ENCODE measurements around the gene SNRNP200.

Gene SNRNP200

GRCh38 chr2:96305091-96305978 lies at the start of gene SNRNP200:
Gene SNRNP200, minus strand, starts transcription at chr2:96305546. Its CDS starts 109 bp downstream, at chr2:96305437.
- peak; percentile 16 for DNase-seq (ENCODE audit: low read depth, low spot score)

GRCh38 chr2:96354492-96354891 lies 49.1 kb upstream of the SNRNP200 start:
- no peak for DNase-seq (ENCODE audit: low read depth, low spot score)

GRCh38 chr2:96353606-96354101 lies 48.3 kb upstream of the SNRNP200 start:
- DNase-seq (ENCODE audit: low read depth, low spot score) = no peak

GRCh38 chr2:96353032-96353561 lies 47.8 kb upstream of the SNRNP200 start:
- peak; percentile 59 for DNase-seq (ENCODE audit: low read depth, low spot score)

GRCh38 chr2:96347395-96347794 lies 42.0 kb upstream of the SNRNP200 start:
- DNase-seq (ENCODE audit: low read depth, low spot score) = no peak

- DNase-seq (ENCODE audit: low read depth, low spot score) = no peak
Measured at GRCh38 chr2:96345868-96346462, 40.6 kb upstream of the SNRNP200 start.

- no peak for DNase-seq (ENCODE audit: low read depth, low spot score)
Measured at GRCh38 chr2:96345438-96345837, 40.1 kb upstream of the SNRNP200 start.

GRCh38 chr2:96344011-96344410 lies 38.7 kb upstream of the SNRNP200 start:
- DNase-seq (ENCODE audit: low read depth, low spot score) = no peak

- DNase-seq (ENCODE audit: low read depth, low spot score) = peak; percentile 49
Measured at GRCh38 chr2:96342085-96342484, 36.7 kb upstream of the SNRNP200 start.

GRCh38 chr2:96341641-96342040 lies 36.3 kb upstream of the SNRNP200 start:
- no peak for DNase-seq (ENCODE audit: low read depth, low spot score)

GRCh38 chr2:96340493-96341414 lies 35.4 kb upstream of the SNRNP200 start:
- no peak for DNase-seq (ENCODE audit: low read depth, low spot score)

GRCh38 chr2:96336873-96337272 lies 31.5 kb upstream of the SNRNP200 start:
- no peak for DNase-seq (ENCODE audit: low read depth, low spot score)

- DNase-seq (ENCODE audit: low read depth, low spot score) = no peak
Measured at GRCh38 chr2:96336104-96336775, 30.9 kb upstream of the SNRNP200 start.

- DNase-seq (ENCODE audit: low read depth, low spot score) = no peak
Measured at GRCh38 chr2:96333708-96334107, 28.4 kb upstream of the SNRNP200 start.

GRCh38 chr2:96330407-96330806 lies 25.1 kb upstream of the SNRNP200 start:
- no peak for DNase-seq (ENCODE audit: low read depth, low spot score)

GRCh38 chr2:96329874-96330273 lies 24.5 kb upstream of the SNRNP200 start:
- no peak for DNase-seq (ENCODE audit: low read depth, low spot score)

- DNase-seq (ENCODE audit: low read depth, low spot score) = no peak
Measured at GRCh38 chr2:96329456-96329855, 24.1 kb upstream of the SNRNP200 start.

GRCh38 chr2:96326990-96327820 lies 21.9 kb upstream of the SNRNP200 start:
- DNase-seq (ENCODE audit: low read depth, low spot score) = no peak

GRCh38 chr2:96326564-96326963 lies 21.2 kb upstream of the SNRNP200 start:
- DNase-seq (ENCODE audit: low read depth, low spot score) = no peak

GRCh38 chr2:96325884-96326255 lies 20.5 kb upstream of the SNRNP200 start:
- DNase-seq (ENCODE audit: low read depth, low spot score) = no peak
